HEK293 (cell line): ENCODE results near the gene EN2.

Source experiments
- CTCF ChIA-PET: fragments of 350-600 bp; formaldehyde crosslinking; extraction: SDS; loops from one replicate; lab custom pipeline; 2021; ENCODE audit warnings: antibody characterized with exemption; lab: Yijun Ruan, JAX
- POLR2A ChIA-PET: fragments of 300-600 bp; formaldehyde crosslinking; extraction: SDS; loops from one replicate; lab custom pipeline; 2020; ENCODE audit warnings: antibody characterized with exemption, inconsistent platforms; lab: Yijun Ruan, JAX
- H3K27ac ChIP-seq: fragments of 200-500 bp; sonication (Bioruptor generic); 2 replicates; pipeline ENCODE4 v1.5.1; 2014; ENCODE audit warnings: low read depth, low read length, control low read depth, inconsistent platforms; ENCODE audit errors: extremely low read depth
- H3K36me3 ChIP-seq, 2 experiments: fragments of 200-500 bp in 1 of 2; sonication (Bioruptor generic) in 1 of 2; 1 replicate in 1 of 2; 2 replicates in 1 of 2; pipeline ENCODE4 v1.5.1; 2014 to 2017; ENCODE audit warnings: inconsistent platforms in 2 of 2, low read length in 2 of 2; ENCODE audit not compliant: control insufficient read depth in 2 of 2, insufficient read depth in 1 of 2
- H3K4me1 ChIP-seq: fragments of 200-500 bp; sonication (Bioruptor generic); 2 replicates; pipeline ENCODE4 v1.5.1; 2014; ENCODE audit warnings: mild to moderate bottlenecking, low read length, inconsistent platforms; ENCODE audit not compliant: control insufficient read depth, insufficient read depth
- H3K4me3 ChIP-seq: 2 replicates; pipeline ENCODE4 v1.5.1; 2011; ENCODE audit warnings: low read depth, mild to moderate bottlenecking, control low read depth, low read length, moderate library complexity
- H3K9me3 ChIP-seq: fragments of 200-500 bp; sonication (Bioruptor generic); 2 replicates; pipeline ENCODE4 v1.5.1; 2014; ENCODE audit warnings: low read depth, low read length, inconsistent platforms; ENCODE audit not compliant: control insufficient read depth, insufficient read depth
- BCL11A ChIP-seq: fragments of 450-650 bp; formaldehyde crosslinking; IDR thresholded peaks from 2 replicates; pipeline ENCODE4 v1.5.1; 2016; ENCODE audit warnings: low read depth, missing biosample characterization, missing genetic modification characterization
- GLI4 ChIP-seq: fragments of 450-650 bp; formaldehyde crosslinking; IDR thresholded peaks from 2 replicates; pipeline ENCODE4 v1.5.1; 2016; ENCODE audit warnings: missing biosample characterization, missing genetic modification characterization
- KLF1 ChIP-seq: fragments of 450-650 bp; formaldehyde crosslinking; IDR thresholded peaks from 2 replicates; pipeline ENCODE4 v1.5.1; 2016; ENCODE audit warnings: missing biosample characterization, missing genetic modification characterization
- KLF8 ChIP-seq: fragments of 450-650 bp; formaldehyde crosslinking; IDR thresholded peaks from 2 replicates; pipeline ENCODE4 v1.5.1; 2016; ENCODE audit warnings: missing biosample characterization, missing genetic modification characterization
- PBX3 ChIP-seq: sonication (generic); formaldehyde crosslinking; IDR thresholded peaks from 2 replicates; pipeline ENCODE4 v1.8.1; 2022; ENCODE audit warnings: mild to moderate bottlenecking, moderate library complexity, missing genetic modification reagents
- TCF7L2 ChIP-seq: IDR thresholded peaks from 2 replicates; pipeline ENCODE4 v1.6.1; 2011; ENCODE audit warnings: low read depth, mild to moderate bottlenecking, inconsistent platforms, low read length, moderate library complexity, borderline replicate concordance
- WT1 ChIP-seq: fragments of 450-650 bp; formaldehyde crosslinking; IDR thresholded peaks from 2 replicates; pipeline ENCODE4 v1.5.1; 2016; ENCODE audit warnings: missing biosample characterization, missing genetic modification characterization
- ZBTB17 ChIP-seq: fragments of 450-650 bp; formaldehyde crosslinking; IDR thresholded peaks from 2 replicates; pipeline ENCODE4 v1.5.1; 2016; ENCODE audit warnings: missing biosample characterization, missing genetic modification characterization
- ZFP3 ChIP-seq: fragments of 450-650 bp; formaldehyde crosslinking; IDR thresholded peaks from 2 replicates; pipeline ENCODE4 v1.5.1; 2016; ENCODE audit warnings: low read depth, missing biosample characterization, missing genetic modification characterization
- ZNF114 ChIP-seq: fragments of 450-650 bp; formaldehyde crosslinking; IDR thresholded peaks from 2 replicates; pipeline ENCODE4 v1.5.0; 2017; ENCODE audit warnings: missing biosample characterization, missing genetic modification characterization
- ZNF155 ChIP-seq: fragments of 450-650 bp; formaldehyde crosslinking; IDR thresholded peaks from 2 replicates; pipeline ENCODE4 v1.5.1; 2016; ENCODE audit warnings: missing biosample characterization, missing genetic modification characterization
- ZNF174 ChIP-seq: fragments of 450-650 bp; formaldehyde crosslinking; IDR thresholded peaks from 2 replicates; pipeline ENCODE4 v1.5.0; 2017; ENCODE audit warnings: missing biosample characterization, mild to moderate bottlenecking, missing genetic modification characterization
- ZNF239 ChIP-seq: fragments of 450-650 bp; formaldehyde crosslinking; IDR thresholded peaks from 2 replicates; pipeline ENCODE4 v1.5.1; 2016; ENCODE audit warnings: missing biosample characterization, missing genetic modification characterization
- ZNF473 ChIP-seq: fragments of 450-650 bp; formaldehyde crosslinking; IDR thresholded peaks from 2 replicates; pipeline ENCODE4 v1.5.1; 2017; ENCODE audit warnings: missing biosample characterization, missing genetic modification characterization
- ZNF549 ChIP-seq: fragments of 450-650 bp; IDR thresholded peaks from 2 replicates; pipeline ENCODE4 v1.5.1; 2018; ENCODE audit warnings: missing biosample characterization, missing genetic modification characterization, mild to moderate bottlenecking, inconsistent platforms, moderate library complexity
- ZNF555 ChIP-seq: fragments of 450-650 bp; formaldehyde crosslinking; conservative IDR thresholded peaks from 2 replicates; pipeline ENCODE4 v1.5.1; 2017; ENCODE audit warnings: missing biosample characterization, mild to moderate bottlenecking, missing genetic modification characterization, inconsistent platforms
- ZNF585B ChIP-seq: fragments of 450-650 bp; formaldehyde crosslinking; IDR thresholded peaks from 2 replicates; pipeline ENCODE4 v1.5.1; 2016; ENCODE audit warnings: missing biosample characterization, missing genetic modification characterization
- ZNF621 ChIP-seq: fragments of 450-650 bp; formaldehyde crosslinking; IDR thresholded peaks from 2 replicates; pipeline ENCODE4 v1.5.1; 2017; ENCODE audit warnings: missing biosample characterization, missing genetic modification characterization
- ZNF624 ChIP-seq: fragments of 450-650 bp; formaldehyde crosslinking; IDR thresholded peaks from 2 replicates; pipeline ENCODE4 v1.5.1; 2017; ENCODE audit warnings: missing biosample characterization, missing genetic modification characterization
- ZNF776 ChIP-seq: fragments of 450-650 bp; formaldehyde crosslinking; IDR thresholded peaks from 2 replicates; pipeline ENCODE4 v1.5.0; 2017; ENCODE audit warnings: missing biosample characterization, missing genetic modification characterization, borderline replicate concordance
- ZNF830 ChIP-seq: fragments of 450-650 bp; IDR thresholded peaks from 2 replicates; pipeline ENCODE4 v1.5.0; 2018; ENCODE audit warnings: missing biosample characterization, missing genetic modification characterization, low read depth, mild to moderate bottlenecking, moderate library complexity
- ZNF843 ChIP-seq: fragments of 450-650 bp; formaldehyde crosslinking; IDR thresholded peaks from 2 replicates; pipeline ENCODE4 v1.5.1; 2016; ENCODE audit warnings: missing biosample characterization, missing genetic modification characterization
- TF ChIP-seq, protein P1 (sequence below): fragments of 450-650 bp; formaldehyde crosslinking; IDR thresholded peaks from 2 replicates; pipeline ENCODE4 v1.5.1; 2016; ENCODE audit warnings: missing biosample characterization, missing genetic modification characterization

Gene EN2

GRCh38 chr7:155470686-155471638 is 13.0 kb downstream of the EN2 start:
- Histone ChIP-seq H3K36me3 (peaks cover 0 to 6% of the 10 kb centered on the region in 2 experiments; a peak in 1 of 3 replicates), H3K27ac (no peak overlapping the region), H3K4me1 (no peaks in the 10 kb centered on the region), H3K9me3 (no peaks in the 10 kb centered on the region), H3K4me3 (no peak overlapping the region)
- POLR2A ChIA-PET = interaction anchor here (1.2 kb wide), 1 partner anchor 12 kb away, joined by 3 read pairs; no protein-coding TSS in a partner anchor
- CTCF ChIA-PET = interaction anchor here (0.7 kb wide), 2 partner anchors 11 to 20 kb away, joined by 3 to 4 read pairs; no protein-coding TSS in a partner anchor
- no peak for TF ChIP-seq BCL11A
- no peak for TF ChIP-seq ZNF624 (tag by site-specific recombination)
- no peak for TF ChIP-seq ZNF843 (tag by site-specific recombination)
- no peak for TF ChIP-seq ZNF155 (tag by site-specific recombination)
- TF ChIP-seq ZNF239 (tag by site-specific recombination) = no peak
- TF ChIP-seq ZNF621 (tag by site-specific recombination) = no peak

DNA sequence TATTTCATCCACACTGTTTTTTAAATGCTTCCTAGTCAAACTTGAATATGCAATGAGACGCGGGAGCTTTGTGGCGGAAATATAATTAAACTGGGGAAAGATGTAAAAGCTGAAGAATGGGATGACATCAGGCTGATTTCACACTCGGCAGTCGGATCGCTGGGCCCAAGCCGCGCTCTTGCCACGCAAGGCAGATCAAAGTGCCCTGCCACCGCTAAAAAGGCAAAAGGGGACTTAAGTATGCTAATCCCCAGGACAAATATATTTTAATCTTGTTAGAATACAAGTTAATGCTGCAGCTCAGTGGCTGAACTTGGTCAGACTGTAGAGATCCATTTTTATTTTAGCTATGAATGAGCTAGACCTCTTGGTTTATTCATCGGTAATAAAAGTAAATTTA is 13.8 kb downstream of the EN2 start:
- Histone ChIP-seq H3K36me3 (no peaks in the 10 kb centered on the region), H3K4me1 (no peaks in the 10 kb centered on the region), H3K27ac (no peak overlapping the region), H3K4me3 (no peak overlapping the region), H3K9me3 (no peaks in the 10 kb centered on the region)
- TF ChIP-seq TCF7L2 (peak; percentile 71; the same call in 1 of the 2 replicates), ZBTB17 (tag by site-specific recombination) (no peak)
- ChIA-PET POLR2A (interaction anchor here (1.2 kb wide), 1 partner anchor 13 kb away, joined by 3 read pairs; no protein-coding TSS in a partner anchor), CTCF (interaction anchor here (0.7 kb wide), 1 partner anchor 12 kb away, joined by 3 read pairs; no protein-coding TSS in a partner anchor)

DNA sequence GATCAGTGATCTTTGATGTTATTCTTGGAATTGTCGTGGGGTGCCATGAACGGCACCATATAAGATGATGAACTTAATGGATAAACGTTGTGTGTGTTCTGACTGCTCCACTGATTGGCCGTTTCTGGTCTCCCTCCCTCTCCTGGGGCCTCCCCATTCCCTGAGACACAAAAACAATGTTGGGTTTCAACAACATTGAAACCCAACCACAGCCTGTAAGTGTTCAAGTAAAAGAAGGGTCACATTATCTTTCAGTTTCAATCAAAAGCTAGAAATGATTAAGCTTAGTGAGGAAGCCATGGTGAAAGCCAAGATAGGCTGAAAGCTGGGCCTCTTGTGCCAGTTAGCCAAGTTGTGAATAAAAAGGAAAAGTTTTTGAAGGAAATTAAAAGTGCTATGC is 19.5 kb downstream of the EN2 start:
- no peaks in the 10 kb centered on the region for H3K4me1 ChIP-seq
- no peak overlapping the region for H3K4me3 ChIP-seq
- no peaks in the 10 kb centered on the region for H3K9me3 ChIP-seq
- H3K27ac ChIP-seq = no peak overlapping the region
- POLR2A ChIA-PET = no interaction called here
- no peaks in the 10 kb centered on the region for H3K36me3 ChIP-seq
- TF ChIP-seq ZNF473 = no peak
- no peak for TF ChIP-seq ZFP3
- no peak for TF ChIP-seq ZNF549 (tag by site-specific recombination)
- TF ChIP-seq ZNF555 (tag by site-specific recombination) = no peak
- no peak for TF ChIP-seq ZNF585B (tag by site-specific recombination)
- TF ChIP-seq ZNF776 (tag by site-specific recombination) = no peak
- TF ChIP-seq ZNF174 (tag by site-specific recombination) = no peak
- TF ChIP-seq ZNF114 (tag by site-specific recombination) = no peak
- TF ChIP-seq GLI4 (tag by site-specific recombination) = no peak
- TF ChIP-seq ZNF830 (tag by site-specific recombination) = no peak
- TF ChIP-seq, protein P1, sequence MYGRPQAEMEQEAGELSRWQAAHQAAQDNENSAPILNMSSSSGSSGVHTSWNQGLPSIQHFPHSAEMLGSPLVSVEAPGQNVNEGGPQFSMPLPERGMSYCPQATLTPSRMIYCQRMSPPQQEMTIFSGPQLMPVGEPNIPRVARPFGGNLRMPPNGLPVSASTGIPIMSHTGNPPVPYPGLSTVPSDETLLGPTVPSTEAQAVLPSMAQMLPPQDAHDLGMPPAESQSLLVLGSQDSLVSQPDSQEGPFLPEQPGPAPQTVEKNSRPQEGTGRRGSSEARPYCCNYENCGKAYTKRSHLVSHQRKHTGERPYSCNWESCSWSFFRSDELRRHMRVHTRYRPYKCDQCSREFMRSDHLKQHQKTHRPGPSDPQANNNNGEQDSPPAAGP (tag by site-specific recombination) = no peak
- no peak for TF ChIP-seq PBX3 (CRISPR knock-in tag)
- TF ChIP-seq KLF8 (tag by site-specific recombination) = no peak
- TF ChIP-seq WT1 (tag by site-specific recombination) = no peak
- TF ChIP-seq KLF1 (tag by site-specific recombination) = no peak
- CTCF ChIA-PET = interaction anchor here (0.6 to 0.7 kb wide), 2 partner anchors 9 to 132 kb away, joined by 3 to 4 read pairs; no protein-coding TSS in a partner anchor
